GM19193 (cell line): ENCODE results near the gene TPPP3.

ENCODE experiments used
- POLR2A ChIP-seq: IDR thresholded peaks from 4 replicates; pipeline ENCODE4 v1.6.1; 2011; ENCODE audit not compliant: insufficient read depth, insufficient read length; ENCODE audit errors: extremely low read depth

Gene TPPP3

GRCh38 chr16:67390816-67391423, 2.4 kb downstream of the TPPP3 start:
- TF ChIP-seq POLR2A = no peak

- no peak for TF ChIP-seq POLR2A
Observed at GRCh38 chr16:67389911-67390815, 3.1 kb downstream of the TPPP3 start.

GRCh38 chr16:67388591-67388990, 4.7 kb downstream of the TPPP3 start:
- TF ChIP-seq POLR2A = no peak

GRCh38 chr16:67388191-67388590, 5.1 kb downstream of the TPPP3 start:
- TF ChIP-seq POLR2A = no peak

GRCh38 chr16:67387479-67388079, 5.7 kb downstream of the TPPP3 start:
- TF ChIP-seq POLR2A = no peak

GRCh38 chr16:67386861-67387455, 6.3 kb downstream of the TPPP3 start:
- TF ChIP-seq POLR2A = no peak

GRCh38 chr16:67384778-67385510, 8.4 kb downstream of the TPPP3 start:
- TF ChIP-seq POLR2A = no peak

- no peak for TF ChIP-seq POLR2A
Observed at GRCh38 chr16:67383284-67383683, 10.0 kb downstream of the TPPP3 start.

- no peak for TF ChIP-seq POLR2A
Observed at GRCh38 chr16:67378642-67379041, 14.7 kb downstream of the TPPP3 start.

GRCh38 chr16:67372664-67373063, 20.6 kb downstream of the TPPP3 start:
- no peak for TF ChIP-seq POLR2A

- TF ChIP-seq POLR2A = no peak
Observed at GRCh38 chr16:67370661-67371060, 22.6 kb downstream of the TPPP3 start.

- TF ChIP-seq POLR2A = no peak
Observed at GRCh38 chr16:67364600-67365235, 28.6 kb downstream of the TPPP3 start.

- TF ChIP-seq POLR2A = no peak
Observed at GRCh38 chr16:67361038-67361437, 32.3 kb downstream of the TPPP3 start.

GRCh38 chr16:67357561-67357960, 35.7 kb downstream of the TPPP3 start:
- no peak for TF ChIP-seq POLR2A
